GM12878 (cell line): Measurements from ENCODE around the gene SCGB1C2. TPM values are rescaled to one million over a fixed set of nuclear protein-coding genes. Genes with fewer than 3 reads are reported as not detected.
"Not testable (repeated sequence)": the region's sequence is repeated elsewhere in the genome, so short reads cannot be mapped to it uniquely, and the experiment has no call there.

Experiments
- ATAC-seq: fragments of 200-7000 bp; cut with Tn5 transposase; 3 replicates; pipeline ENCODE4 v1.9.1; 2020; ENCODE audit warnings: mild to moderate bottlenecking, moderate library complexity
- Bru-seq: library from RNA; stranded (reverse); fragments of 400-500 nt; gene quantifications from one replicate; lab custom pipeline; 2021; lab: Mats Ljungman, UMichigan
- BruChase-seq, 2 experiments: library from RNA; stranded (reverse); fragments of 400-500 nt; gene quantifications; one replicate each; lab custom pipeline; 2021; lab: Mats Ljungman, UMichigan
- BruUV-seq: library from RNA; stranded (reverse); fragments of 400-500 nt; replicated peaks from 2 replicates; lab custom pipeline; 2021; lab: Mats Ljungman, UMichigan
- CTCF ChIA-PET: fragments of 300-600 bp; sonication (Branson Sonifier 250); formaldehyde crosslinking; extraction: SDS; loops from one replicate; lab custom pipeline; 2021; ENCODE audit warnings: inconsistent platforms; lab: Yijun Ruan, JAX
- POLR2A ChIA-PET: fragments of 350-600 bp; formaldehyde crosslinking; extraction: SDS; loops from one replicate; lab custom pipeline; 2021; ENCODE audit warnings: inconsistent platforms; lab: Charles Lee
- RAD21 ChIA-PET: fragments of 300-600 bp; sonication (Branson Sonifier 250); formaldehyde crosslinking; loops from one replicate; lab custom pipeline; 2023; ENCODE audit warnings: antibody characterized with exemption; ENCODE audit not compliant: unreplicated experiment; lab: Charles Lee
- SMC1A ChIA-PET: fragments of 300-600 bp; sonication (Branson Sonifier 250); formaldehyde crosslinking; loops from one replicate; lab custom pipeline; 2023; ENCODE audit not compliant: unreplicated experiment, uncharacterized antibody; lab: Charles Lee
- DNase-seq: peaks from one replicate; pipeline ENCODE4 v3.0.0-alpha.2; 2011; ENCODE audit warnings: low read depth, low spot score
- FAIRE-seq: peaks from 3 replicates; lab custom pipeline; 2011; peaks lifted over from hg19 to GRCh38; lab: Jason Lieb, UNC
- H2AFZ ChIP-seq: 2 replicates; pipeline ENCODE4 v1.6.0; 2011; ENCODE audit warnings: low read depth, low read length, control low read depth; ENCODE audit not compliant: control insufficient read depth
- H3K27ac ChIP-seq: 2 replicates; pipeline ENCODE4 v1.5.1; 2011; ENCODE audit warnings: control low read depth; ENCODE audit not compliant: control insufficient read depth, insufficient read depth
- H3K27me3 ChIP-seq, 2 experiments: replicated peaks in 1 of 2; 2 replicates each; pipeline versions ENCODE4 v1.6.0 to v1.6.1; 2011; ENCODE audit warnings: low read length in 1 of 2; ENCODE audit not compliant: control insufficient read depth in 2 of 2, insufficient read depth in 2 of 2
- H3K36me3 ChIP-seq, 2 experiments: 2 replicates each; pipeline ENCODE4 v1.5.1; 2011; ENCODE audit warnings: low read length in 1 of 2; ENCODE audit not compliant: control insufficient read depth in 2 of 2, insufficient read depth in 2 of 2
- H3K4me1 ChIP-seq: 2 replicates; pipeline ENCODE4 v1.6.1; 2011; ENCODE audit warnings: mild to moderate bottlenecking, low read length, moderate library complexity, mixed read lengths; ENCODE audit not compliant: control insufficient read depth, insufficient read depth
- H3K4me2 ChIP-seq: 2 replicates; pipeline ENCODE4 v1.6.0; 2011; ENCODE audit warnings: control low read depth; ENCODE audit not compliant: control insufficient read depth, insufficient read depth
- H3K4me3 ChIP-seq: fragments of 200-600 bp; sonication (generic); 2 replicates; pipeline ENCODE4 v1.5.1; 2016
- H3K79me2 ChIP-seq: 2 replicates; pipeline ENCODE4 v1.6.0; 2011; ENCODE audit warnings: low read length; ENCODE audit not compliant: control insufficient read depth, insufficient read depth
- H3K9ac ChIP-seq: 2 replicates; pipeline ENCODE4 v1.8.0; 2011; ENCODE audit warnings: low read length, control low read depth, mixed read lengths; ENCODE audit not compliant: control insufficient read depth, insufficient read depth
- H3K9me3 ChIP-seq: replicated peaks from 3 replicates; pipeline ENCODE4 v1.5.1; 2011; ENCODE audit warnings: mild to moderate bottlenecking, low read length; ENCODE audit not compliant: control insufficient read depth, insufficient read depth
- H4K20me1 ChIP-seq: 2 replicates; pipeline ENCODE4 v1.6.0; 2011; ENCODE audit not compliant: control insufficient read depth, insufficient read depth
- WGBS: methylation state at CpG from one replicate; pipeline ENCODE4 v1.1.6; 2016; ENCODE audit warnings: low lambda C conversion rate; ENCODE audit not compliant: insufficient replicate concordance, insufficient coverage; ENCODE audit errors: missing lambda C conversion rate; 5-methylcytosine and 5-hydroxymethylcytosine counted together
- in situ Hi-C: fragments of 300-500 bp; cut with MboI; formaldehyde crosslinking; loops from 9 replicates; pipeline ENCODE4 v1.14.3; 2018; ENCODE audit warnings: mixed read lengths
- intact Hi-C: fragments of 100-400 bp; cut with micrococcal nuclease; formaldehyde crosslinking; loops from one replicate; pipeline ENCODE4 v1.14.2; 2022; ENCODE audit not compliant: unreplicated experiment
- long read RNA-seq, 2 experiments: library from polyadenylated mRNA; unstranded; transcript quantifications; one replicate each; pipeline ENCODE4 v2.0.0, GENCODE V29; 2019 to 2020
- polyA minus RNA-seq, 3 experiments: library from RNA; depleted of rRNA, polyadenylated mRNA; stranded (reverse); fragments of >200 nt; gene quantifications; 2 replicates each; pipeline ENCODE4 v1.2.3, GENCODE V29; 2011
- polyA plus RNA-seq, 11 experiments: library from polyadenylated mRNA; depleted of rRNA in 4 of 11; unstranded in 6 of 11; stranded (reverse) in 5 of 11; fragments of >200 nt; fragmentation: Nextera tagmentation in 4 of 11; fragmentation: Illumina TruSeq in 1 of 11; extraction: Ambion mirVana in 4 of 11; extraction: Trizol in 1 of 11; gene quantifications; 1 replicate in 1 of 11; 2 replicates in 10 of 11; pipeline versions ENCODE4 v1.2.1 to v1.2.3, GENCODE V29; 2011 to 2016; ENCODE audit warnings: inconsistent platforms in 2 of 11, missing spikeins in 2 of 11, low read depth in 1 of 11
- total RNA-seq, 4 experiments: library from RNA; depleted of rRNA in 3 of 4; stranded (reverse); fragments of >200 nt in 3 of 4; fragmentation: Illumina TruSeq in 1 of 4; extraction: Trizol in 1 of 4; gene quantifications; 2 replicates each; pipeline versions ENCODE4 v1.2.1 to v1.2.3, GENCODE V29; 2013 to 2021

Gene SCGB1C2
- total RNA-seq (2013; cell fraction: nucleolus; rRNA removed) = not detected in 2 replicates
- total RNA-seq (2014; rRNA removed) = not detected in 2 replicates
- total RNA-seq (2014; rRNA removed; fragmentation: Illumina TruSeq; extraction: Trizol) = not detected in 2 replicates
- not detected in 2 replicates for total RNA-seq (2021)
- not detected for polyA plus RNA-seq (2011; ENCODE audit: low read depth)
- polyA plus RNA-seq (2011; rRNA removed) = not detected in 2 replicates
- polyA plus RNA-seq (2011; cell fraction: cytosol; rRNA removed) = not detected in 2 replicates
- not detected in 2 replicates for polyA plus RNA-seq (2011; cell fraction: nucleus; rRNA removed)
- not detected in 2 replicates for polyA plus RNA-seq (2012)
- polyA plus RNA-seq (2014; fragmentation: Illumina TruSeq; extraction: Trizol) = not detected in 2 replicates
- polyA plus RNA-seq (2014; fragmentation: Nextera tagmentation; extraction: Ambion mirVana) = not detected
- polyA plus RNA-seq (2014; rRNA removed) = not detected in 2 replicates
- polyA plus RNA-seq (2016; fragmentation: Nextera tagmentation; extraction: Ambion mirVana) = not detected
- not detected in 2 replicates for polyA minus RNA-seq (2011; rRNA and poly(A)+ RNA removed)
- polyA minus RNA-seq (2011; cell fraction: cytosol; rRNA and poly(A)+ RNA removed) = not detected in 2 replicates
- polyA minus RNA-seq (2011; cell fraction: nucleus; rRNA and poly(A)+ RNA removed) = not detected in 2 replicates
- not detected for Bru-seq, nascent RNA
- BruChase-seq, experiment 1, labeled RNA remaining after a 6-hour chase = not detected
- not detected for BruChase-seq, experiment 2, labeled RNA remaining after a 2-hour chase
- long read RNA-seq, experiment 1 = 0 reads
- long read RNA-seq, experiment 2 = 0 reads

- H3K79me2 ChIP-seq, RAD21 ChIA-PET, H3K9me3 ChIP-seq, H3K4me3 ChIP-seq, H3K4me1 ChIP-seq, H3K9ac ChIP-seq, BruUV-seq, H3K27ac ChIP-seq, H3K4me2 ChIP-seq, in situ Hi-C loops, H4K20me1 ChIP-seq, H2AFZ ChIP-seq, DNase-seq, H3K27me3 ChIP-seq, ATAC-seq, intact Hi-C loops, H3K36me3 ChIP-seq, SMC1A ChIA-PET, POLR2A ChIA-PET, FAIRE-seq, CTCF ChIA-PET: not testable (repeated sequence)
- WGBS = 24% methylated on average over 8 of the region's 16 CpGs
Measured at GRCh38 chr17:137166-137807, at the start of gene SCGB1C2. SCGB1C2 (plus strand) TSS chr17:137569; CDS start chr17:137591, 22 bp downstream.

DNA sequence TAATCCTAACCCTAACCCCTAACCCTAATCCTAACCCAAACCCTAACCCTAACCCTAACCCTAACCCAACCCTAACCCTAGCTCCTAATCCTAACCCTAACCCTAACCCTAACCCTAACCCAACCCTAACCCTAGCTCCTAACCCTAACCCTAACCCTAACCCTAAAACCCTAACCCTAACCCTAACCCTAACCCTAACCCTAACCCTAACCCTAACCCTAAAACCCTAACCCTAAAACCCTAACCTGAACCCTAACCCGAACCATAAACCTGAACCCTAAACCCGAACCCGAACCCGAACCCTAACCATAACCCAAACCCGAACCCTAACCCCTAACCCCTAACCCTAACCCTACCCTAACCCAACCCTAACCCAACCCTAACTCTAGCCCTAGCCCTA is 24.3 kb upstream of the SCGB1C2 start:
- H3K4me1 ChIP-seq, BruUV-seq, DNase-seq, H3K4me3 ChIP-seq, H4K20me1 ChIP-seq, H3K4me2 ChIP-seq, POLR2A ChIA-PET, ATAC-seq, H3K36me3 ChIP-seq, H3K79me2 ChIP-seq, H3K27ac ChIP-seq, SMC1A ChIA-PET, H3K27me3 ChIP-seq, intact Hi-C loops, H3K9ac ChIP-seq, in situ Hi-C loops, CTCF ChIA-PET, H3K9me3 ChIP-seq, RAD21 ChIA-PET, FAIRE-seq, H2AFZ ChIP-seq: not testable (repeated sequence)
- WGBS = no CpG with 5 or more reads among the region's 5 CpGs
